Endothelial cell of umbilical vein (primary cell): Measurements from ENCODE around the gene SRSF3. TPM values are rescaled to one million over a fixed set of nuclear protein-coding genes. Genes with fewer than 3 reads are reported as not detected.
A peak's percentile ranks its signal among the peaks of the same experiment; 100 is the strongest.

Experiments
- BruUV-seq: library from RNA; stranded (reverse); fragments of 400-500 nt; replicated peaks from 2 replicates; lab custom pipeline; 2021; lab: Mats Ljungman, UMichigan
- CTCF ChIA-PET: fragments of 300-600, 350-600 bp; sonication (Branson Sonifier 250); formaldehyde crosslinking; loops from one replicate; lab custom pipeline; 2021; ENCODE audit warnings: antibody characterized with exemption, inconsistent platforms; lab: Charles Lee
- POLR2A ChIA-PET: fragments of 300-600, 350-600 bp; sonication (Branson Sonifier 250); formaldehyde crosslinking; loops from one replicate; lab custom pipeline; 2021; ENCODE audit warnings: antibody characterized with exemption, inconsistent platforms; lab: Charles Lee
- DNase-seq: peaks from one replicate; pipeline ENCODE4 v3.0.0-alpha.2; 2011; ENCODE audit warnings: low read depth, low spot score
- FAIRE-seq: peaks from 2 replicates; lab custom pipeline; 2011; peaks lifted over from hg19 to GRCh38; lab: Jason Lieb, UNC
- H2AFZ ChIP-seq: 2 replicates; pipeline ENCODE4 v1.6.0; 2012; ENCODE audit warnings: low read depth, low read length, control low read depth, inconsistent platforms
- H3K27ac ChIP-seq: 2 replicates; pipeline ENCODE4 v1.5.1; 2011; ENCODE audit warnings: low read depth, mild to moderate bottlenecking, control low read depth, low read length, moderate library complexity; ENCODE audit not compliant: insufficient read depth
- H3K27me3 ChIP-seq, 2 experiments: 2 replicates each; pipeline versions ENCODE4 v1.6.0 to v1.6.1; 2011; ENCODE audit warnings: low read length in 2 of 2, mixed read lengths in 1 of 2; ENCODE audit not compliant: control insufficient read depth in 2 of 2, insufficient read depth in 2 of 2
- H3K36me3 ChIP-seq, 2 experiments: 2 replicates in 1 of 2; 3 replicates in 1 of 2; pipeline ENCODE4 v1.5.1; 2011; ENCODE audit warnings: low read length in 2 of 2, mild to moderate bottlenecking in 1 of 2, moderate library complexity in 1 of 2; ENCODE audit not compliant: control insufficient read depth in 2 of 2, insufficient read depth in 2 of 2; ENCODE audit errors: extremely low read depth in 1 of 2
- H3K4me1 ChIP-seq: 3 replicates; pipeline ENCODE4 v1.5.1; 2011; ENCODE audit warnings: mild to moderate bottlenecking, low read length; ENCODE audit not compliant: control insufficient read depth, insufficient read depth; ENCODE audit errors: extremely low read depth
- H3K4me2 ChIP-seq: 2 replicates; pipeline ENCODE4 v1.6.1; 2011; ENCODE audit warnings: low read length, control low read depth, mixed read lengths; ENCODE audit not compliant: insufficient read depth
- H3K4me3 ChIP-seq, 3 experiments: fragments of 200-600 bp in 1 of 3; sonication (generic), shearing (Covaris generic) in 1 of 3; replicated peaks in 1 of 3; 2 replicates each; pipeline ENCODE4 v1.5.1; 2011 to 2016; ENCODE audit warnings: control low read depth in 3 of 3, low read length in 3 of 3, mild to moderate bottlenecking in 2 of 3, inconsistent platforms in 1 of 3, low read depth in 1 of 3, moderate library complexity in 1 of 3; ENCODE audit not compliant: insufficient read depth in 1 of 3
- H3K79me2 ChIP-seq: 2 replicates; pipeline ENCODE4 v1.6.0; 2012; ENCODE audit warnings: low read length, inconsistent platforms; ENCODE audit not compliant: control insufficient read depth, insufficient read depth
- H3K9ac ChIP-seq: replicated peaks from 2 replicates; pipeline ENCODE3; 2011; ENCODE audit warnings: low read length, control low read depth; ENCODE audit not compliant: insufficient read depth; ENCODE audit errors: extremely low read depth
- H3K9me1 ChIP-seq: replicated peaks from 3 replicates; pipeline ENCODE4 v1.6.0; 2011; ENCODE audit warnings: mild to moderate bottlenecking, low read length; ENCODE audit not compliant: control insufficient read depth, insufficient read depth; ENCODE audit errors: extremely low read depth
- H3K9me3 ChIP-seq: replicated peaks from 2 replicates; pipeline ENCODE4 v1.5.1; 2012; ENCODE audit warnings: low read length, inconsistent platforms; ENCODE audit not compliant: control insufficient read depth, insufficient read depth
- H4K20me1 ChIP-seq: replicated peaks from 2 replicates; pipeline ENCODE3; 2011; ENCODE audit warnings: mild to moderate bottlenecking, low read length; ENCODE audit not compliant: control insufficient read depth, insufficient read depth; ENCODE audit errors: extremely low read depth
- EZH2 ChIP-seq: IDR thresholded peaks from 2 replicates; pipeline ENCODE4 v1.6.1; 2012; ENCODE audit warnings: borderline replicate concordance, low read depth, mild to moderate bottlenecking, moderate library complexity, low read length, inconsistent platforms; ENCODE audit not compliant: severe bottlenecking
- FOS ChIP-seq: IDR thresholded peaks from 2 replicates; pipeline ENCODE4 v1.6.1; 2011; ENCODE audit warnings: mild to moderate bottlenecking, low read length, moderate library complexity, borderline replicate concordance; ENCODE audit not compliant: insufficient read depth
- GATA2 ChIP-seq: IDR thresholded peaks from 2 replicates; pipeline ENCODE4 v1.7.0; 2011; ENCODE audit warnings: low read depth, mild to moderate bottlenecking, moderate library complexity, mixed read lengths, low read length; ENCODE audit not compliant: insufficient read length, insufficient read depth
- JUN ChIP-seq: IDR thresholded peaks from 2 replicates; pipeline ENCODE4 v1.6.1; 2011; ENCODE audit warnings: borderline replicate concordance, low read depth; ENCODE audit not compliant: insufficient read length, insufficient read depth
- MYC ChIP-seq: IDR thresholded peaks from one replicate; pipeline ENCODE4 v1.6.1; 2011; ENCODE audit warnings: mild to moderate bottlenecking, low read depth, low read length
- POLR2A ChIP-seq: IDR thresholded peaks from 2 replicates; pipeline ENCODE4 v1.6.1; 2012; ENCODE audit warnings: low read depth, mild to moderate bottlenecking, control low read depth, low read length
- POLR2AphosphoS5 ChIP-seq: IDR thresholded peaks from 2 replicates; pipeline ENCODE4 v1.6.1; 2012; ENCODE audit warnings: low read depth, mild to moderate bottlenecking, control low read depth, low read length, moderate library complexity; ENCODE audit not compliant: insufficient read depth
- dilution Hi-C: fragments of 300-500 bp; cut with MboI; formaldehyde crosslinking; loops from one replicate; pipeline ENCODE4 v1.15.0; 2019; ENCODE audit warnings: low sequenced_read_pairs; ENCODE audit not compliant: extremely low pct_ligation_motif_present
- intact Hi-C: fragments of 100-400 bp; cut with micrococcal nuclease; formaldehyde crosslinking; loops from one replicate; pipeline ENCODE4 v1.10.0; 2022
- polyA plus RNA-seq, 4 experiments: library from polyadenylated mRNA; depleted of rRNA in 3 of 4; stranded (reverse) in 3 of 4; unstranded in 1 of 4; fragments of >200 nt; gene quantifications; 2 replicates each; pipeline versions ENCODE4 v1.2.1 to v1.2.3, GENCODE V29; 2011 to 2012; ENCODE audit warnings: missing spikeins in 1 of 4
- total RNA-seq: library from RNA; stranded (reverse); gene quantifications from 2 replicates; pipeline ENCODE4 v1.2.3, GENCODE V29; 2021
- TF ChIP-seq, protein P1 (sequence below), 2 donors: IDR thresholded peaks; 1 replicate in 1 of 2; 2 replicates in 1 of 2; pipeline ENCODE4 v1.5.1; 2011; ENCODE audit warnings: low read length in 2 of 2, mild to moderate bottlenecking in 2 of 2, moderate library complexity in 2 of 2, control low read depth in 1 of 2, inconsistent platforms in 1 of 2, low read depth in 1 of 2; ENCODE audit not compliant: insufficient read depth in 1 of 2; ENCODE audit errors: extremely low read depth in 1 of 2
- TF ChIP-seq, protein P2 (sequence below): IDR thresholded peaks from 2 replicates; pipeline ENCODE4 v1.6.1; 2011; ENCODE audit not compliant: insufficient read depth, insufficient read length

The SRSF3 gene
- total and polyA plus RNA-seq, 2 donors (not counting 3 experiments of a cell fraction or from before 2014, with no cell fraction given): 317 to 393 TPM

DNA sequence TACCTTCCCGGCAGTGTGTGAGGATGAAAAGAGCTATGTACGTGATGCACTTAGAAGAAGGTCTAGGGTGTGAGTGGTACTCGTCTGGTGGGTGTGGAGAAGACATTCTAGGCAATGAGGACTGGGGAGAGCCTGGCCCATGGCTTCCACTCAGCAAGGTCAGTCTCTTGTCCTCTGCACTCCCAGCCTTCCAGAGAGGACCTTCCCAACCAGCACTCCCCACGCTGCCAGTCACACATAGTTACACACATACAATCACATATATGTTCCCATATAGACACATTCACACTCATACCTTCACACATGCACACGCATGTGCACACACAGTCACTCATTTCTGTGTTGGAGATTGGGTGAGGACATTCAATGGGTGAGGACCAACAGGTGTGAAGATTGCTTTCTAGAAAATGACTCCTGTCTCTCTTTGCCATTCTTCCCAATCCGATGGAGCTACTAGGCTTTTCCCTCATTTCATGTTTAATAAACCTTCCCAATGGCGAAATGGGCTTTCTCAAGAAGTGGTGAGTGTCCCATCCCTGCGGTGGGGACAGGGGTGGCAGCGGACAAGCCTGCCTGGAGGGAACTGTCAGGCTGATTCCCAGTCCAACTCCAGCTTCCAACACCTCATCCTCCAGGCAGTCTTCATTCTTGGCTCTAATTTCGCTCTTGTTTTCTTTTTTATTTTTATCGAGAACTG lies 30.4 kb downstream of the SRSF3 start:
- dilution Hi-C loops: no loop called here
- no peaks in the 10 kb centered on the region for H3K79me2 ChIP-seq
- no peak for TF ChIP-seq FOS
- no peak for TF ChIP-seq JUN
- TF ChIP-seq, protein P1, sequence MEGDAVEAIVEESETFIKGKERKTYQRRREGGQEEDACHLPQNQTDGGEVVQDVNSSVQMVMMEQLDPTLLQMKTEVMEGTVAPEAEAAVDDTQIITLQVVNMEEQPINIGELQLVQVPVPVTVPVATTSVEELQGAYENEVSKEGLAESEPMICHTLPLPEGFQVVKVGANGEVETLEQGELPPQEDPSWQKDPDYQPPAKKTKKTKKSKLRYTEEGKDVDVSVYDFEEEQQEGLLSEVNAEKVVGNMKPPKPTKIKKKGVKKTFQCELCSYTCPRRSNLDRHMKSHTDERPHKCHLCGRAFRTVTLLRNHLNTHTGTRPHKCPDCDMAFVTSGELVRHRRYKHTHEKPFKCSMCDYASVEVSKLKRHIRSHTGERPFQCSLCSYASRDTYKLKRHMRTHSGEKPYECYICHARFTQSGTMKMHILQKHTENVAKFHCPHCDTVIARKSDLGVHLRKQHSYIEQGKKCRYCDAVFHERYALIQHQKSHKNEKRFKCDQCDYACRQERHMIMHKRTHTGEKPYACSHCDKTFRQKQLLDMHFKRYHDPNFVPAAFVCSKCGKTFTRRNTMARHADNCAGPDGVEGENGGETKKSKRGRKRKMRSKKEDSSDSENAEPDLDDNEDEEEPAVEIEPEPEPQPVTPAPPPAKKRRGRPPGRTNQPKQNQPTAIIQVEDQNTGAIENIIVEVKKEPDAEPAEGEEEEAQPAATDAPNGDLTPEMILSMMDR (IDR thresholded peaks at IDR 0.05; ENCODE audit: extremely low read depth in 1 of 2, insufficient read depth in 1 of 2, low read depth in 1 of 2, low read length in 2 of 2): no peak
- no peak for TF ChIP-seq POLR2AphosphoS5
- TF ChIP-seq EZH2: no peak
- no peak for TF ChIP-seq GATA2
- TF ChIP-seq, protein P2, sequence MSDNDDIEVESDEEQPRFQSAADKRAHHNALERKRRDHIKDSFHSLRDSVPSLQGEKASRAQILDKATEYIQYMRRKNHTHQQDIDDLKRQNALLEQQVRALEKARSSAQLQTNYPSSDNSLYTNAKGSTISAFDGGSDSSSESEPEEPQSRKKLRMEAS: no peak
- no peak for TF ChIP-seq POLR2A
- TF ChIP-seq MYC: no peak
- DNase-seq (no peak), FAIRE-seq (peak; percentile 69)
- H3K27me3 ChIP-seq: no peaks in the 10 kb centered on the region
- H4K20me1 ChIP-seq: no peaks in the 10 kb centered on the region
- no peak overlapping the region for H3K9ac ChIP-seq
- no peak overlapping the region for H3K4me3 ChIP-seq
- POLR2A ChIA-PET: interaction anchor here (2.7 kb wide), 1 partner anchor 54 kb away, joined by 9 read pairs; the partner anchor contains the start of gene CDKN1A
- no peaks in the 10 kb centered on the region for H3K36me3 ChIP-seq
- H2AFZ ChIP-seq: no peak overlapping the region
- no peak overlapping the region for H3K4me2 ChIP-seq
- intact Hi-C loops: loop anchor here (10.0 kb wide), 1 partner anchor 230 kb away; no protein-coding TSS in a partner anchor
- CTCF ChIA-PET: interaction anchor here (0.8 to 4.5 kb wide), 13 partner anchors 9 to 135 kb away, joined by 3 to 34 read pairs (median 4); partner anchors contain the start of gene CDKN1A
- no TSS peak for BruUV-seq
- no peaks in the 10 kb centered on the region for H3K9me3 ChIP-seq
- peaks cover 9% of the 10 kb centered on the region for H3K4me1 ChIP-seq
- H3K9me1 ChIP-seq: no peaks in the 10 kb centered on the region
- no peak overlapping the region for H3K27ac ChIP-seq
